ENCODE measurements around the gene KLK3.
A peak's percentile ranks its signal among the peaks of the same experiment; 100 is the strongest.

Gene KLK3

DNA sequence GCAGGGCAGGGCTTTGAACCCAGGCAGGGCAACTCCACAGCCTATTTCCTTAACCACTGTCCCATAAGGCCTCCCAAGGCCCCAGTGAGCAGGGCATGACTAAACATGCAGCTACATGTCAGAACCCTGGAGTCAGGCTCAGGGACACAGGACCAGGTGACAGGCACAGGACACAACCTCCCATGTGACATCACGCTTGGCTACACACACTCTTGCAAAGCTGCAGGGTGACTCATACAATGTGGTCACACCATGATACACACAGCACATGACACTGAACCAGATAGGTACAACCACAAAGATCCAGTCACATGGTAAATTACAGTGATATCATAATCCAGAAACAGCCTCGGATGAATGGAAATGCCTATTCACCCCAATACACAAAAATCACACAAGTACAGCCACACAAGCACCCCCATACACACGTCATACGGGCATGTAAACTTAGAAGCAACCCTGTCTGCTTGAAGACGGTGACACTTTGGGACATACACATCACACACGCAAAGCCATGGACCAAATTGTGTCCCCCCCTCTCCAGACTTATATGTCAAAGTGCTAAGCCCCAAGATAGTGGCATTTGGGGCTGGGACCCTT, 42.0 kb downstream of the KLK3 start:
- intact Hi-C loops (cut with DNase I) = no loop called here

DNA sequence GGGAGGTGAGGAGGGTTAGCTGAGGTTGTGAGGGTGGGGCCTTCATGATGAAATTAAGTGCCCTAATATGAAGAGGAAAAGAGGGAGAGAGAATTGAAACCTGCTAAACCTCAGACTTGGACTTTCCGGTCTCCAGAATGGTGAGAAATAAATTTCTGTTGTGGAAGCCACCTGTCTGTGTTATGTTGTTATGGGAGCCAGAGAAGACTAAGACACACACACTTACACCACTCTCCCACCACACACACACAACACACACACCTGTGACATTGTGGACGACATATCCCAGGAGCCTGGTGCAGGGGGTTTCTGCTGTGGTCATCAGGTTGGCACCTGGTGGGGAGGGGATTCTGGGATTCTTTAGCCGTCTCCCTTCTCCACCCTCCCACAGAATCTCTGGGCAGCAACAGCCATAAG, 42.5 kb downstream of the KLK3 start:
- DNase-seq = no peak
- intact Hi-C loops (cut with DNase I) = no loop called here

More for the DNA sequence above, 42.0 kb downstream of the KLK3 start:
- DNase-seq = no peak

DNA sequence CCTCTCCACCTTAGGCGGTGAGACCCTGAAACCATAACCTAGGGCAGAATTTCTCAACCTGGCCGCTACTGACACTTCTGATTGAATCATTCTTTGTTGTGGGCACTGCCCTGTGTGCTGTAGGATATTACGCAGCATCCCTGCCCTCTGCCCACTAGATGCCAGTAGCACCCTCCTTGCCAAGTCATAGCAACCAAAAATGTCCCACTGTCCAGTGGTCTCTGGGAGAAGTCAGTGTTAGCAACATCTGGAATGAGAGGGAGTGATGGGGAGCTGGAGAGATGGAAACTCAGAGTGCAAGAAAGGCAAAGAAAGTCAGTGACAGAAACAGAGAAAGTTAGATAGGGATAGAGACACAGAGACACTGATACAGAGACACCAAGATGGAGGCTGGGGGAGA, 42.9 kb downstream of the KLK3 start:
- DNase-seq = no peak
- intact Hi-C loops (cut with DNase I) = no loop called here

DNA sequence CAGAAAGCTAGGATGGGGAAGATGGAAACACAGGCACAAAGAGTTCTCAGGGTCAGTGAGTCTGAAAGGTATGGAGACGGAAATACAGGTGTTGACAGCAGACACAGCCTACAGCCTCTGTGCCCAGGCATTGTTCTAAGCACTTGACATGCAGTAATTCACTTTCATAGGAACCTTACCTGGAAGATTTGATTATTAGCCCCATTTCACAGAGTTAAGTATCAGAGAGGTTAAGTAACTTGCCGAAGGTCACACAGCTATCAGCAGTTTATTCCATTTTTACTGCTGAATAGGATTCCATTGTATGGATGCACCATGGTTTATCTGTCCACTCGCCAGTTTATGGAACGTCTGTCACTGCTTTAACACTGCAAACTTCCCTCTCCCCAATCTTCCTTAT, 43.3 kb downstream of the KLK3 start:
- intact Hi-C loops (cut with DNase I) = no loop called here
- no peak for DNase-seq

DNA sequence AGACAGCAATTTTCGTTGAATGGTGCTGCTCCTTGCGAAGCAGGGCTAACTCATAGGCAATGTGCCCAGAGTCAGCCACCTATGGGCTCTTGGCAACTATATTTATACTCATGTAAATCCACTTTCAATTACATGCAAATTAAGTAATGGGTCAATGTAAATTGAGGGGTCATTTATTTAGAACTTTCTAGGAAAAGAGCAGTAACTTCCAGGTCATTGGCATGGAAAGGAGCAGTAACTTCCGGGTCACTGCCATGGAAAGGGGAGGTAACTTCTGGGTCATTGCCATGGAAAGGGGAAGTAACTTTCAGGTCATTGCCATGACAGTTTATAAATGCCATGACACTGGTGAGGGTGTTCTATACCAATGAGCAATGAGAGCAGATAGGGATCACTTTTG, 44.9 kb downstream of the KLK3 start:
- no peak for DNase-seq
- intact Hi-C loops (cut with DNase I) = no loop called here

DNA sequence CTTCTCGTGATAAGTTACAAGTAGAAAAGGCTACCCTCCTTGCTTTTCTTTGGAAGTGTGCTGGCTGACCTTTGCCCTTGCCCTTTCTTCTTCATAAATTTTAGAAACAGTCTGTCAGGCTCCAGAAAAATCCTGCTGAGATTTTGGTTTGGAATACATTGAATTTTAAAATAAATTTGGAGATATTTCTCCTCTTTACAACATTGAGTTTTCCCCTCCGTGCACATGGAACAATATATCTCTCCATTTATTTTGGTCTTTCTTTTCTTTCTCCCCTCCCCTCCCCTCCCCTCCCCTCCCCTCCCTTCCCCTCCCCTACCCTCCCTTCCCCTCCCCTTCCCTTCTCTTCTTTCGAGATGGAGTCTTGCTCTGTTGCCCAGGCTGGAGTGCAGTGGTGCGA, 47.9 kb downstream of the KLK3 start:
- no peak for DNase-seq
- intact Hi-C loops (cut with DNase I) = no loop called here

DNA sequence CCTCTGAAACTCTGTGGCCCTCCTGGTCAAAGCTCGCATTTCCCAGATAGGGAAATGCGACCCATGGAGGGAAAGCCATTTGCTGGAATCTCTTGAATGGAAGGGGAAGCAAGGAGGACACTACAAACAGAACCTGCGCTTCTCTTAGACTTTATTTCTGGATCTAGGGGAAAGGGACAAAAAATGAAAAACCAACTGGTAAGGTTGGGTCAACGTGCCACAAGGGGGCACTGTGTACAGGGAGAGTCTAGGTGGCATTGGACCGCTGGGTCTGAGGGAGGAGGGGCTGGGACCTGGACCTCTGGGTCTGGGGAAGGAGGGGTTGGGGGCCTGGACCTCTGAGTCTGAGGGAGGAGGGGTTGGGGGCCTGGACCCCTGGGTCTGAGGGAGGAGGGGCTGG, 51.5 kb downstream of the KLK3 start:
- intact Hi-C loops (cut with DNase I) = no loop called here
- peak in 2 of 10 donors; percentile 28 to 29 for DNase-seq

DNA sequence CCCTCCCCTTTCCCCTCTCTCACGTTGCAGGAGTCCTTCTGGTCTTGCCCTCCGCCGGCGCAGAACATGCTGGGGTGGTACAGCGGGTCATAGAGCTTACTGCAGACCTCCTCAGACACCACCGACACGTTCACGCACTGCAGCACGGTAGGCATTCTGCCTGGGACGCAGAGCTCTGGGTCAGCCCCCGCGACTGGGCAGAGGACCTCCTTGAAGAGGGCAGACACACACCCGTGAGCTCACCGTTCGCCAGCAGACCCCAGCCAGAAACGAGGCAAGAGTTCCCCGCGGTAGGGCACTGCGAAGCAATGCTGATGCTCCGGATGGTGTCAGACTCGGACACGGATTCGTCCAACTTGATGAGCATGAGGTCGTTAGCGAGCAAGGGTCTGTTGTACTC, 53.6 kb downstream of the KLK3 start:
- intact Hi-C loops (cut with DNase I) = no loop called here
- no peak for DNase-seq

DNA sequence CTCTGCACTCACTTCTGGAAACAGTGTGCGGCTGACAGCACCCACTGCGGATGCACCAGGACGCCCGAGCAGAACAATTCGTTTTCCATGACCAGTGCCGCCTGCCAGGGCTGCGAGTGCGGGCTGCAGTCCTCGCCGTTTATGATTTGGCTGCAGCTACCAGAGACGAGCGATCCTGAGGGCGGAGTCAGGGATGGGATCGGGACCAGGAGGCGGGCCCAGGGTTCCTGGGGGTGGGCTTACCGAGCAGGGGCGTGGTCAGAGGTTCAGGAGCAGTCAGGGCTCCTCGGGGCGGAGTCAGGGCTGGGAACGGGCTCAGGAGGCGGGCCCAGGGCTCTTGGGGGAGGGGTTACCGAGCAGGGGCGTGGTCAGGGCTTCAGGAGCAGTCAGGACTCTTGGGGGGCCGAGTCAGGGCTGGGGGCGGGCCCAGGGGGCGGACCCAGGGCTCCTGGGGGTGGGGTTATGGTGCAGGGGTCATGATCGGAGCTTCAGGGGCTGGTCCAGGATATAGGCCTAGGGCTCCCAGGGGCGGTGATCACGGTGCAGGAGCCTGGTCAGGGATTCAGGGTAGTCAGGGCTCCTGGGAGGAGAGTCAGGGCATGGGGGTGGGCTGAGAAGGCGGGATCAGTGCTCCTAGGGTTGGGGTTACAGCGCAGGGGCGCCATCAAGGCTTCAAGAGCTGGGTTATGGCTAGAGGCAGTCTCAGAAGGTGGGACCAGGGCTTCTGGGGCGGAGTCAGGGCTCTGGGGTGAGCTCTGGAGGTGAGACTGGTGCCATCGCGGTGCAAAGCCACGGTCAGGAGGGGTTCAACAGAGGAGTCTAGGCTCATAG, 54.7 kb downstream of the KLK3 start:
- intact Hi-C loops (cut with DNase I) = no loop called here
- peak in 3 of 10 donors; percentile 9 to 90 (median 12) for DNase-seq

Measured in posterior cingulate gyrus (tissue), 11 donors.